NCI-H82 (cell line): ENCODE data around the gene RNU11.
A peak's percentile ranks its signal among the peaks of the same experiment; 100 is the strongest.
"Not testable (repeated sequence)": the region's sequence is repeated elsewhere in the genome, so short reads cannot be mapped to it uniquely, and the experiment has no call there.

Experiments used
- DNase-seq: peaks from one replicate; lab custom pipeline; 2025; lab: John Stamatoyannopoulos, UW

The RNU11 gene

DNA sequence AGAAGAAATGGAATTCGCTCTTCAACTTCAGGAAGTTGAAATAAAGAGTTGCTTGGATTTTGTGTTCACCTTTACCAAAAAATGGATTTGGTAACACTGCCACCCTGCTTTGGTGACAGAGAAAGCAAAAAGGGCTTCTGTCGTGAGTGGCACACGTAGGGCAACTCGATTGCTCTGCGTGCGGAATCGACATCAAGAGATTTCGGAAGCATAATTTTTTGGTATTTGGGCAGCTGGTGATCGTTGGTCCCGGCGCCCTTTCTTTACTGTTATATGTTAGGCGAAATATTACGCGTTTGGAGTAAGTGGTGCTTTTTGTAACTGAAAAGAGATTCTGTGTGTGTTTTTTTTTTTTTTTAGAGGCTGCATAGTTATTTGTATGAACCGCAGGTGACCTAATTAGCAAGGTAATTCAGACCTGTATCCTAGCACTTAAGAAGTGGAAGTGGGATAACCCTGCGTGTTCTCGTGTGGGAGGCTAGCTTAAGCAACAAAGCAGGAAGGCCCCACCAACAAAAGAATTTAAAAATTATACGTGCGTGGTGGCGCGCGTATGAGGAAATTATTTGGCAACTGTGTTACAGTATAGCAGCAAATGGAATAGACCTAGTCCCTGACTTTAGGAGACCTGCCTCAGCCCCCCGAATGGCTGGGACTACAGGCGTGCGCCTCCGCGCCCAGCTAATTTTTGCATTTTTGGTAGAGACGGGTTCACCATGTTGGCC, at the start of gene RNU11:
Gene RNU11 (plus strand): TSS at position 127 of the 725 bp plus-strand sequence.
- peak; percentile 99 for DNase-seq

DNA sequence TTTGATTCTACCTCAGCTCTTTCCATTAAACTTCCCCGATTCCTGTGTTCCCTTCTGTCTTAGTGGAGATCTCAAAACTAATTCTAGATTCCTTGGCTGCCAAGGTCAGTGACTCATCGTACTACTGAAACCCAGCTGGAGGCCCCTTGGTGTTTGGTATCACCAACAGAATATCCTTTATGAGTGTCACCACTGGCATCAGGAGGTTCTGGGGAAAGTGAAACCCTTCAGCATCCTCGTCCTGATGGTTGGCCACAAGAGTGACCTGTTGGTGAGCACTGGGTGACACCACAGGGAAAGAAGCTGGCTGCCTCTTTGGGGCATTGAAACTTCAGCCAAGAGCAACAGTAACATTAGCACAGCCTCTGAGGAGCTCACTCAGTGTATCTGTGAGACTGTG, 46.7 kb upstream of the RNU11 start:
- DNase-seq: no peak

DNA sequence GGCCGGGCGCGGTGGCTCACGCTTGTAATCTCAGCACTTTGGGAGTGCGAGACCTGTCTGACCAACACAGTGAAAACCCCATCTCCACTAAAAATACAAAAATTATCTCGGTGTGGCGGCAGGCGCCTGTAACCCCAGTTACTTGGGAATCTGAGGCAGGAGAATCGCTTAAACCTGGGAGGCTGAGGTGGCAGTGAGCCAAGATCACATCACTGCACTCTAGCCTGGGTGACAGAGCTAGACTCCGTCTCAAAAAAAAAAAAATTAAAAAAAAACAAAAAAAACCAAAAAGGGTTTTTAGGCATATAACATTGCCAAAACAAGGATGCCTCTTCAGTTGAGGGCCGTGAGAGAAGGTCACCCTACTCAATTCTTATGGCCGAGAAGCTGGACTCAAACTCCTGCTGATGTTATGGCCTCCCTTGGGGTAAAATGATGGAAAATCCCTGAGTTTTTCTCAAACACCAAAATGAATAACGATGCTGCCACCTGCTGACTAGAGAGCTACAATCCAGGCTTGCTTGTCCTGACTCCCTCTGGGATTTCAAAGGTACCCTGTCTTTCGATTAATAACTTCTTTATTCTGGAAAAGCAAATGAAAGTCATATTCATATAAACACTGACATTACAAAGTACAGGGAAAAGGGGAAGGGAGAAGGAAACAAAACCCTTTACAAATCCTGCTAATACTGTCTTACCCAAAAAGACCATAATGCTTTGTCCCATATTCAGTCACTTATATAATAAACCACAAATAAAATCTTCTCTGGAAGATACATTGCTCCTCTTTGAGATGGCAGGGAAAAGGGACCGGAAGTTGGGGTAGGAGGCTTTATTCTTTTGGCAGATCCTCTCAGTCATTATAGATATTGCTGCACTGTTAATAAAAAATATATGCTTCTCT, 45.6 kb upstream of the RNU11 start:
- DNase-seq: peak; percentile 71

DNA sequence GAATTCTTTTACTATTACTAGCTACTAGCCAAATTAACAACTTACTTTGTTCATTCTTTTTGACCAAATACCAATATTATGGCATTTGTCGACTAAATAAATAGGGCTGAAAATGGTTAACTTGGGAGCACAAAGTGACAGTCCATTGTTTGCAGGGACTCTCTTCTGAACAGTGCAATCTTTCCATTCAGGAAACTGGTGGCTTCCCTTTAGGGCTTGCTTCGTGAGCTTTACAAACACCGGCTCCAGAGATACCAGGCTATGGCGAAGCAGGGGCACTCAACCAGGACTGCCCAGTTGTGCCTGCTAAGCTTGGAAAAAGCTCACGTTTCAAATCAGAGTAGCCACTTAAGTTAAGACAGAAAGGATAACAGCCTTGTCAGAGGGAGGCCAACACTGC, 44.0 kb upstream of the RNU11 start:
- DNase-seq: no peak

DNA sequence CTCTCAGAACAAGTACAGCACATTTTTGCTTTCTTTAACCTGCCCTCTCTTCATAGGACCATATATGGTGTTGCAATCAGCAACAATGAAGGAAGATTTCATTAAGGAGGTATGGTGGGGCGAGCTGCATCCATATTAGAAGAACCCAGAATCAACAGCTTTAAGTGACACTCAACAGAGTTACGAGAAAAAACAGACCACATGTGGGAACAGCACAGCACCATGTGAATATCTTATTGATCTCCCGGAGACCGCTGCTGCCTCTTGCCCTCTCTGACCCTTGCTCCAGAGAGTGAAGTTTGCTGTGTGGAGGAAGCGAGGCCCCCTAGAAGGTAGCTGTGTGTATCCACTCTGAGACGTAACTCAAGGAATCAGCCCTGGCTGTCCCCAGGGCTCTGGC, 43.4 kb upstream of the RNU11 start:
- DNase-seq: no peak

DNA sequence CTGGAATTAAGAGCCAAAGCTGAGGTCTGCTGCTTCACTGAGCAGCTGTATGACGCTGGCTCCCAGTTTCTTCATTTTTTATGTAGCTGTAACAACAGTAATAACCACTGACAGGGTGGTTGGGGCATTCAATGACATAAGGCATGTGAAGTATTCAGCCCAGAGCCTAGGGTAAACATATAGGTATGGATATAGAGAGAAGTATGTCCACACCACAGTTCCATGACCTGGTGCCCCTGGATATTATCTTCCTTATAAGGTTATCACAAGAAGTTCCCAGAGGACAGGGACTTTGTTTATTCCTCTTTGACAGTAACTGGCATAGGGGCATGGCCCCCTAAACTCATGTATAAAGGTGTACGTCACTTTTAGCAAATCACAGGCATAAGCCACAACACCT, 41.6 kb upstream of the RNU11 start:
- DNase-seq: no peak

DNA sequence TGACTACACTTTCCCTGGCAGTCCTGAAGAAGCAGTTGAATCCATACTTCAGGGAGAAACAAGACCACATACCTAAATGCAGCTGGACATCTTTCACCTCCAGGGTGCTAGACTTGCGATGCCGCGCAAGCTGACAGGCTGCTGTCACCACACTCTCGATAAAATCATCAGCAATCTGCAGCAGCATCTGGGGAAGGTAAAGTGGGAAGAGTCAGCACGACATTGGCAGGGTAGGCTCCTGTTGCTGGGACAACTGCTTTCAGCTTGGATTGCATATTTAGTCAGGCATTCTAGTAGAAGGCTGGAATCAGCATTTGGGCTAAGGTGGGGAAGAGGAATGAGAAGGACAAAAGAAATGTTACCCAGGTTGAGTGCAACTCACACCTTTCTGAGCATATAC, 35.2 kb upstream of the RNU11 start:
- DNase-seq: no peak

DNA sequence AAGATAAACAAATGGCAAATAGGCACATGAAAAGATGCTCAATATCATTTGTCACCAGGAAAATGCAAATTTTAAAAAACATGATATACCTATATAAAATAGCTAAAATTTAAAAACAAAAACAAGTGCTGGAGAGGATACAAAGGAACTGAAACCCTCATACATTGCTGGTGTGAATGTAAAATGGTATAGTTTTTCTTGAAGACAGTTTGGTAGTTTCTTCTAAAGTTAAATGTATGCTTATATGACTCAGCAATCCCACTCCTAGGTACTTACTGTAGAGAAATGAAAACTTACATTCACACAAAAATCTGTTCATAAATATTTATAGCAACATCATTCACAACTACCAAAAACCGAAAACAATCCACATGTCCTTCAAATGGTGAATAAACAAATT, 16.7 kb upstream of the RNU11 start:
- no peak for DNase-seq

DNA sequence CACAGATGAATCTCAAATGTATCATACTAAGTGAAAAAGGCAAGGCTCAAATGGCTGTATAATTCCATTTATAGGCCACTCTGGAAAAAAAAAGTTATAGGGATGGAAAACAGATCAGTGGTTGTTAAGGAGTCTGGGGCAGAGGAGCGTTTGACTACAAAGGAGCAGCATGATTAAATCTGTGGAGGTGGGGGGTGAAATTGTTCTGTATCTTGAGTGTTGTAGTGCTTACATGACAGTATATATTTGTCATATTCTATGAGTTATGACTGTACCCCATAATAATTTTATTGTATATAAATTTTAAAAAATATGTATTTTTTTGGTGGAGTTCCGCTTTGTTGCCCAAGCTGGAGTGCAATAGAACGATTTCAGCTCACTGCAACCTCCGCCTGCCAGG, 15.8 kb upstream of the RNU11 start:
- no peak for DNase-seq

DNA sequence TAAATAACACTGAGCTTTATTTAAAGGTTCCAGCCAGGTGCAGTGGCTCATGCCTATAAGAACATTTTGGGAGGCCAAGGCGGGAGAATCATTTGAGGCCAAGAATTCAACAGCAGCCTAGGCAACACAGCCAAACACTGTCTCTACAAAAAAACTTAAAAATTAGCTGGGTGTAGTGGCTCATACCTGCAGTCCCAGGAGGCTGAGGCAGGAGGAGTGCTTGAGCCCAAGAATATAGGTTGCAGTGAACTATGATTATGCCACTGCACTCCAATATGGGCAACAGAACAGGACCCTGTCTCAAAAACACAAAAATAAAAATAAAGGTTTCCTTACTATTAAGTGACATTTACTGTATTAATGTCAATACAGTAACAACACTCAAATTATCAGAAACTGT, 7.6 kb upstream of the RNU11 start:
- DNase-seq: peak; percentile 32

DNA sequence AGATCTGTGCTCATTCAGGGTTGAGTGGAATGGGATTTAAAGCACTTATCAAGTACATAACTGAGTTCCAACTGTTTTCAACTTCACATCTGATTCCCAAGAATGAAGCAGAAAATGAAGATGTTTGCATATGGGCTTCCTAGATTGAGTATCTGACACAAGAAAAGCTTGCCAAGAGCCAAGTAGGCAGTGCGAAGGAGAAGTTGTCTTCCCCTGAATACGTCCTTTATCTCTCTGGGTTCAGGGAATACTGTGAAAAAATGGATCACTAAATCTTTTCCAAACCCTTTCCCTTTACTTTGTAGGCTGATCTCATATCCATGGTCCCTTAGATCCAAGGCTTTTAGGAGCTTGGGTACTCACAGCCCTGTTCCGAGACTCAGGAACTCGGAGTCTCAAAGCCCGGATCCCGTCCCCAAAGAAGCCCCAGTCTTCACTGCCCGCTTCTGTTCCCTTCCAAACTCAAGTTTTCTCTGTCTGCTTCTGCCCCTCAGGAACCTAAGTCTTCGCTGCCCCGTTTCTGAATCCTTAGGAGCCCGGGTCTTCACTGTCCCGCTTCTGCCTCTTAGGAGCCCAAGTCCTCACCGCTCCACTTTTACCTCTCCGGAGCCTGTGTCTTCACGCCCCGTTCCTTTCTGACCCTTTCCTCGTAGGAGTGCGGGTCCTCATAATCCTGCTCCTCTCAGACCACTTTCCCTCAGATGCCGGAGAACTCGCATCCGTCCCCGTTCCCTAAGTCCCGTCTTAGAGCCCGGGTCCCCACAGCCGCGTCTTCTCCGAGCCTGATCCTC, 6.1 kb upstream of the RNU11 start:
- no peak for DNase-seq

DNA sequence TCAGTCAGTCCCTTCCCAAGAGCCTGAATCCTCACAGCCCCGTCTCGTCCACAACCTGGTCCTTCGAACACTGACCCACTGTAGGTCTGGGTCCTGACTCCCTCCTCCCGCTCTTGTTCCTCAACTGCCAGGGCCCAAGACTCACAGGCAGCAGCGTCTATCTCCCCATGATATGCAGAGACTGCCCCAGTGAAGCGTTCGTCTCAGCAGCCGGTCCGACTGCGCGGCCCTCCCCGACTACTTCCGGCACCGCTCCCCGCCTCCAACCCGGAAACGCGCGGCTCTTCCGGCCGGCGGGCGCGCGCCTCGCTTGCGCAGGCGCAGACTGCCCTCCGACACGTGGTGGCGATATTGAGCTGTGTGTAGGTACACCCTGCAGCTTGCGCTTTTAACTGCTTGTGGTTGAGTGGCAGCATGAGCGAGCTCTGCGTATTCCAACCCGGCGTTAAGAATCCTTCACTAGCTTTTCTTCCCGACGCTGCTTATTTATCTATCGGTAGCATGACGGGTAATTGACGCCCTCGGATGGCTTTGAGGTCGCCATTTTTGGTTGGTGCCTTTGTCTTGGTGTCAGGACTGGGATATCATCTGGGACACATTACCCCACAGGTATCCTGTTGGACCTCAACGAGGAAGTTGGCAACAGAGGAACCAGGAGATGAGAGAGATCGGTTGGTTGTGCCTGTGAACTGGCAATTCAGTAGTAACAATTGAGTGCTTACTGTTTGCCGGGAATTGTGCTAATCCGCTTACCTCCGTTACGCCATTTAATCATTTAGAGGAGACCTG, 5.4 kb upstream of the RNU11 start, which contains the start of gene TAF12:
Gene TAF12 (minus strand): TSS at position 221 of the 789 bp plus-strand sequence. CDS start 20,986 bp downstream, outside the sequence.
- DNase-seq: peak; percentile 97

DNA sequence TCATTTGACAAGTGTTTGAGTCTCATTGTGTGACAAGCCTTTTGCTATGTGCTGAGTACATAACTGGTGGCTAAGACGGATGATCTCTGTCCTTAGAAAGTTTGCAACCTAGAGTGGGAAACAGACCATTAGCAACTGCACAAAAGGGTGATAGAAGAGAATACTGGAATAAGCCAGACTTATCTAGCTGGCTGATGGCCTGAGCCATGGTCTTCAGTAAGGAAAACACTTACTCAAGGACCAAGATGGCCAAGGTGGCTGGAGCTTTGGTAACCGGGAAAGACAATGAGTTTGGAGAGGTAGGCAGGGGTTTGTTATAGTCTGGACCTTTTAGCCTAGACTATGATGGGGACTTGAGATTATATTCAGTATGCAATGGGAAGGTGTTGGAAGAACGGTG, 3.9 kb upstream of the RNU11 start:
- peak; percentile 55 for DNase-seq

DNA sequence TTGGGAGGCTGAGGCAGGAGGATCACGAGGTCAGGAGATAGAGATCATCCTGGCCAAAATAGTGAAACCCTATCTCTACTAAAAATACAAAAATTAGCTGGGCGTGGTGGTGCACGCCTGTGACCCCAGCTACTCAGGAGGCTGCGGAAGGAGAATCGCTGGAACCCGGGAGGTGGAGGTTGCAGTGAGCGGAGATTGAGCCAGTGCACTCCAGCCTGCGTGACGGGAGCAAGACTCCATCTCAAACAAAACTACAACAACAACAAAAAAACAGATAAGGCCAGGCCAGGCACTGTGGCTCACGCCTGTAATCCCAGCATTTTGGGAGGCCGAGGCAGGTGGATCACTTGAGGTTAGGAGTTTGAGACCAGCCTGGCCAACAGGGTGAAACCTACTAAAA, 3.0 kb upstream of the RNU11 start:
- DNase-seq: not testable (repeated sequence)

DNA sequence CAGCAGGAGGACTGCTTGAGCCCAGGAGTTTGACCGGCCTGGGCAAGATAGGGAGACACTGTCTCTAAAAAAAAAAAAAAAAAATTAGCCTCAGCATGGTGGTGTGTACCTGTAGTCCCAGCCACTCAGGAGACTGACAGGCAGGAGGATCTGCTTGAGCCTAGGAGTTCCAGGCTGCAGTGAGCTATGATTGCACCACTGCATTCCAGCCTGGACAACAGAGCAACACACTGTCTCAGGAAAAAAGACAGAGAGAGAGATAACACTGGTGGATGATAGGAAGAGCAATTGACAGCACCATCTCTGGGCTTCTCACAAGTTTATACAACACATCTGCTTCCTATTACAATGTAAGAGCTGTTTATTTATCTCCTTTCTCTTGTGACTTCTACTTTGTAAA, 2.4 kb upstream of the RNU11 start:
- no peak for DNase-seq

DNA sequence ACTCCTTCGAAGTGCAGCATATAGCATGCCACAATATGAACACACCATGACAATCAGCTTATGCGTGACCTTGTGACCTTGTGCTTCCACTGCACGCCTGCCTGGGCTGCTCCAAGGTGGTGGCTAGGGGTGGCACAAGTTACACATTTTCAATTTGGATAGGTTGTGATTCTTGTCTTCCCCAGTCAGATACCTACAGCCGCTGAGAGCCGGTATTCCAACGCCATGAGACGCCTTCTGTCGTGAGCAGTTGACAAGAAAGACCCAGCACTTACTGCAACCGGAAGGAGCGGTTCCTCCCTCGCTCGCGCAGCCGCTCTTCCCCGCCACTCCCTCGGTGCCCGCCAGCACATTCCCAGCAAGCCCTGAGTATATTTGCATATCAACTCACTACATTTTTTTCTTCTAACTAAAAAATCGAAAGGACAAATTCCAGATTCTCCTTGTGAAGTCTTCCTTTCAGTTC, 359 bp upstream of the RNU11 start:
- peak; percentile 97 for DNase-seq

DNA sequence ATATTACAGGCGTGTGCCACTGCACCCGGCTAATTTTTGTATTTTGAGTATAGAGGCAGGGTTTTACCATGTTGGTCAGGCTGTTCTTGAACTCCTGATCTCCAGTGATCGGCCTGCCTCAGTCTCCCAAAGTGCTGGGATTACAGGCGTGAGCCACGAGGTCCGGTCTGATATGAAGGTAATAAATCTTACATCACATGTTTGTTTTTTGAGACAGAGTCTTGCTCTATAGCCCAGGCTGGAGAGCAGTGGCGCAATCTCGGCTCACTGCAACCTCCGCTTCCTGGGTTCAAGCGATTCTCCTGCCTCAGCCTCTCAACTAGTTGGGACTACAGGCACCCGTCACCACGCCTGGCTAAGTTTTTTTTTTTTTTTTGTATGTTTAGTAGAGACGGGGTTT, 4.7 kb downstream of the RNU11 start:
- not testable (repeated sequence) for DNase-seq

DNA sequence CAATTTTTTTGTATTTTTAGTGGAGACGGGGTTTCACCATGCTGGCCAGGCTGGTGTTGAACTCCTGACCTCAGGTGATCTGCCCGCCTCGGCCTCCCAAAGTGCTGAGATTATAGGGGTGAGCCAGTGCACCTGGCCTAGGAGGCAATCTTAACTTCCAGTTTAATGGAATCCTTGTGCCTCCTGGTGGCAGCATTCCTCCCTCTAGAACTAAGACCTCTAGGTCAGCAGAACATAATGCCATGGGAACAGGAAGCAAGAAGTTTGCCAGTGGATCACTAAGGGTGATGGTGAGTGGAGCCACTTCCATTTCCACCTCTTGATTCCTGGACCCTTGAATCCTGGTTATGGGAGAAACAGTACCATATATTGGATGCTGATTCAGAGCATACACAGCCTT, 5.5 kb downstream of the RNU11 start:
- peak; percentile 63 for DNase-seq

DNA sequence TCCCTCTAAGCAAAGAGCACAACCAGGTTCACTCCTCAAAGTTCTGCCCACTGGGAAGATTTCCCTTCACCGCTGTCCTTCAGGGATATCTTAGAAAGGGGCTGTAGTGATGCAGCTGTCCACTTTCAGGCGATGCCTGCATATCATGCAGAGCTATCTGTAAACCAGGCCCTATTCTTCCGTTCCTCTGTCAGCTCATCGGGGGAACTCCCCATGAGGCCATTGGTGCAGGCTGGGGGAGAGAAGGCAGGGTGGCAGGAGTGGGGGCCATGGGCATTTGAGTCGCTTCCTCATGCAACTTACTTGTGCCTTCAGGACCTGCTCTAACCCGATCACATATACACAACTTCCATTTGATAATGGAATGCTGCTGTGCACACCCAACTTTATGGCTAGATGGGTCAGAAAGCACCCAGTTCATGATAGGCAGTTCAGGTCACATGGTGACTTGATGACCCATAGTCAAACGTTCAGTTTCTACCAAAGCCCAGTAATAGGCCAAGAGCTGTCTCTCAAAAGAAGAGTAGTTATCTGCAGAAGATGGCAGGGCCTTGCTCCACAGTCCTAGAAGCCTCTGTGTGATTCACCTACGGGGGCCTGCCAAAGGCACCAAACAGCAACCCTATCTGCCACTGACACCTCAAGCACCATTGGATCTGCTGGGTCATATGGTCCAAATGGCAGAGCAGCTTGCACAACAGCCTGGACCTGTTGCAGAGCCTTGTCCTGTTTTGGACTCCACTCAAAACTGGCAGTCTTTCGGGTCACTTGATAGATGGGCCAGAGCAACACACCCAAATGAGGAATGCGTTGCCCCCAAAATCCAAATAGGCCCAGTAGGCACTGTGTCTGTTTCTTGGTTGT, 7.3 kb downstream of the RNU11 start:
- not testable (repeated sequence) for DNase-seq

DNA sequence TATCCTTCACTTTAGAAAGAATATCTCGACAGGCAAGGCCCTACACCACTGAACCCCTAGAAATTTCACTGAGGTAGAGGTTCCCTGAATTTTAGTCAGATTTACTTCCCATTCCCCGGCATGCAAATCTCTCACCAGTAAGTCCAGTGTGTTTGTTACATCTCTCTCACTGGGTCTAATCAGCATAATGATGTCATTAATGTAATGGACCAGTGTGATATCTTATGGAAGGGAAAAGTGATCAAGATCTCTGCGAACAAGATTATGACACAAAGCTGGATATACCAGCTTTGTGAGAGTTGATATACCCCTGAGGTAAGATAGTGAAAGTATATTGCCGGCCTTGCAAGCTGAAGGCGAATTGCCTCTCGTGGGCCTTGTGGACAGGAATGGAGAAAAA, 7.9 kb downstream of the RNU11 start:
- peak; percentile 45 for DNase-seq
